AG09319 (cell line): ENCODE data around the gene TEX14.
"Not testable (repeated sequence)": the region's sequence is repeated elsewhere in the genome, so short reads cannot be mapped to it uniquely, and the experiment has no call there.

Experiments
- DNase-seq: peaks from one replicate; pipeline ENCODE4 v3.0.0-alpha.2; 2010; ENCODE audit warnings: low read depth; ENCODE audit errors: extremely low read depth
- TF ChIP-seq, protein P1 (sequence below): IDR thresholded peaks from 2 replicates; pipeline ENCODE4 v1.5.1; 2011; ENCODE audit warnings: low read depth, mild to moderate bottlenecking, inconsistent platforms, low read length, moderate library complexity

The TEX14 gene

DNA sequence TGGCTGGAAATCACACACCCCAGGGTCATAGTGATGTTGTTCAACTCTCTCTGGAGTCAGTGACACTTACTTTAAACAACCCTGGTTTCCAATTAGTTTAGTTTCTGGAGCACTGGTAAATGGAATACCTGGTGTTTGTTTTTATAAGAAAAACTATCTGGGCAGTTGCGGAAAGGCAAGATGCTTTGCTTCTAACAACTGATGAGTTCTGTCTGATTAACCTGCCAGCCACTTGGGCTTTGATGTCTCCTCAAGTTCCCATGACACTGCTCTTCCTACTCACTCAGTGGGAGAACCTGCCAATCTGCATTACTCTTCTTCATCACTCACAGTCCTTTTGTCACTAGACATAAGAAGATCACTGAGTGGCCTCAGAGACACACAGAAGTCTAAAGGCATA, 98.7 kb downstream of the TEX14 start:
- no peak for DNase-seq

GRCh38 chr17:58591455-58591854, 100.4 kb downstream of the TEX14 start:
- no peak for DNase-seq
- TF ChIP-seq, protein P1, sequence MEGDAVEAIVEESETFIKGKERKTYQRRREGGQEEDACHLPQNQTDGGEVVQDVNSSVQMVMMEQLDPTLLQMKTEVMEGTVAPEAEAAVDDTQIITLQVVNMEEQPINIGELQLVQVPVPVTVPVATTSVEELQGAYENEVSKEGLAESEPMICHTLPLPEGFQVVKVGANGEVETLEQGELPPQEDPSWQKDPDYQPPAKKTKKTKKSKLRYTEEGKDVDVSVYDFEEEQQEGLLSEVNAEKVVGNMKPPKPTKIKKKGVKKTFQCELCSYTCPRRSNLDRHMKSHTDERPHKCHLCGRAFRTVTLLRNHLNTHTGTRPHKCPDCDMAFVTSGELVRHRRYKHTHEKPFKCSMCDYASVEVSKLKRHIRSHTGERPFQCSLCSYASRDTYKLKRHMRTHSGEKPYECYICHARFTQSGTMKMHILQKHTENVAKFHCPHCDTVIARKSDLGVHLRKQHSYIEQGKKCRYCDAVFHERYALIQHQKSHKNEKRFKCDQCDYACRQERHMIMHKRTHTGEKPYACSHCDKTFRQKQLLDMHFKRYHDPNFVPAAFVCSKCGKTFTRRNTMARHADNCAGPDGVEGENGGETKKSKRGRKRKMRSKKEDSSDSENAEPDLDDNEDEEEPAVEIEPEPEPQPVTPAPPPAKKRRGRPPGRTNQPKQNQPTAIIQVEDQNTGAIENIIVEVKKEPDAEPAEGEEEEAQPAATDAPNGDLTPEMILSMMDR, result no peak

More for the DNA sequence above, 98.7 kb downstream of the TEX14 start:
- TF ChIP-seq, protein P1, result no peak

GRCh38 chr17:58590377-58590776, 101.5 kb downstream of the TEX14 start:
- no peak for DNase-seq
- TF ChIP-seq, protein P1, result no peak

- no peak for DNase-seq
- TF ChIP-seq, protein P1, result no peak; the same call in none of the 2 replicates
Measured at GRCh38 chr17:58587713-58588117, 104.1 kb downstream of the TEX14 start.

GRCh38 chr17:58586009-58586644, 105.7 kb downstream of the TEX14 start:
- DNase-seq, result no peak
- TF ChIP-seq, protein P1, result no peak

GRCh38 chr17:58585554-58585953, 106.3 kb downstream of the TEX14 start:
- DNase-seq, result no peak
- TF ChIP-seq, protein P1, result no peak

DNA sequence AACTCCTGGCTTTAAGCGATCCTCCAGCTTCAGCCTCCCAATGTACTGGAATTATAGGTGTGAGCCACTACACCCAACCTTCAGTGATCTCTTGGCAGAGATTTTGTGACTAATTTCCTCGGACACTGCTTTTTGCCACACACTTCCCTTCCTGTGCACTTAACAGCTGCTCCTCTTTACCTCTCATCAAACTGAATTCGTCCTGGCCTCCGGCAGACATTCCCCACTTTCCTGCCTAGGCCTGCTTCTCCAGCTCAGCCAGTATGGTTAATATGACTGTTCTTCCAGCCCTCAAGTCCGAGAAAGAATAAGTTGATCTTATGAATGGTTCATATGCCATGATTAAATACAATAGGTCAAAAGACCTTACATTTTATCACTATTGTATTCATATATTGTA, 108.4 kb downstream of the TEX14 start:
- no peak for DNase-seq
- TF ChIP-seq, protein P1, result no peak

DNA sequence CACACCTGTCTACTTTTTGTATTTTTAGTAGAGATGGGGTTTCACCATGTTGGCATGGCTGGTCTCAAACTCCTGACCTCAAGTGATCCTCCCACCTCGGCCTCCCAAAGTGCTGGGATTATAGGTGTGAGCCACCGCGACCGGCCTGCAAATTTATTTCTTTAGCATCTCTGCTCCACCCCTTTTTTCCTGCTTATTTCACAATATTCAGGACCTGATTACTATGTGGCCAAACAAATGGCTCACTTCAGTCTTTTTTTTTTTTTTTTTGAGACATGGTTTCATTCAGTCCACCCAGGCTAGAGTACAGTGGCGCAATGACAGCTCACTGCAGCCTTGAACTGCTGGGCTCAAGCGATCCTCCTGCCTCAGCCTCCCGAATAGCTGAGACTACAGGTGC, 109.1 kb downstream of the TEX14 start:
- not testable (repeated sequence) for DNase-seq
